ENCODE data around the gene AARS2.
A peak's percentile ranks its signal among the peaks of the same experiment; 100 is the strongest.

AARS2 gene

DNA sequence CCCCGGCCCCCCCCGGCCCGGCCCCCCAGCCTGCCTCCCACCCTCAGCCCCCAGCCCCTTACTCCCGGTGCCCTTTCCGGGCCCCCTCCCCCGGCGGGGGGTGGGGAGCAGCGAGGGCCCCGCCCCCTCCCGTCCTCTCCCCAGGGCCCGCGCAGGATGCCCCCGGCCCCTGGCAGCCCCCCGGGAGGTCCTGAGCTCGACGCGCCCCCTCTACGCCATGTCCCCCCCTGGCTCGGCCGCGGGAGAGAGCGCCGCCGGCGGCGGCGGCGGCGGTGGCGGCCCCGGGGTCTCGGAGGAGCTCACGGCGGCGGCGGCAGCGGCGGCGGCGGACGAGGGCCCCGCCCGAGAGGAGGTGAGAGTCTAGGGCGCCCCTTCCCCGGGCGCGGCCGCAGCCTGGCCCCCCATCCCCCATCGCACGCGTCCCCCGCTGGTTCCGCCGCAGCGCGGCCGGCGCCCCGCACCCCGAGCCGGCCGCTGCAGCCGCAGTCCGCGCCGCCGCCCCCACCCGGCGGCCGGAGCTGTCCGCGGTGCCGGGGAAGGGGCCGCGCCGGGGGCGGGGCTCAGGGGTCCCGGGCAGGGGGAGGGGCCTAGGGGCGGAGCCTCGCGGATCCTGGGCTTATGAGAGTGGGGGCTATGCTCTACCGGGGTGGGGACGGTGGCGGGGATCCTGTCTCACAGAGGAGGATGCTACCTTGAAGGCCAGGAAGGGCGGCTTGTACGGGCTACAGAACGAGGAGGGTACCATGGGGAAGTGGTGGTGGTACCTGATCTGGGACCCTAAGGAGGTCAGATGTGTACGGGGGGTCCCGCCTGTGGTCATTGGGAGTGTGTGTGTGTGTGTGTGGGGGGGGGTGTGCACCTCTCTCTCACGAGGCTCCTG is 42.4 kb downstream of the AARS2 start:
- TF ChIP-seq, protein P1, sequence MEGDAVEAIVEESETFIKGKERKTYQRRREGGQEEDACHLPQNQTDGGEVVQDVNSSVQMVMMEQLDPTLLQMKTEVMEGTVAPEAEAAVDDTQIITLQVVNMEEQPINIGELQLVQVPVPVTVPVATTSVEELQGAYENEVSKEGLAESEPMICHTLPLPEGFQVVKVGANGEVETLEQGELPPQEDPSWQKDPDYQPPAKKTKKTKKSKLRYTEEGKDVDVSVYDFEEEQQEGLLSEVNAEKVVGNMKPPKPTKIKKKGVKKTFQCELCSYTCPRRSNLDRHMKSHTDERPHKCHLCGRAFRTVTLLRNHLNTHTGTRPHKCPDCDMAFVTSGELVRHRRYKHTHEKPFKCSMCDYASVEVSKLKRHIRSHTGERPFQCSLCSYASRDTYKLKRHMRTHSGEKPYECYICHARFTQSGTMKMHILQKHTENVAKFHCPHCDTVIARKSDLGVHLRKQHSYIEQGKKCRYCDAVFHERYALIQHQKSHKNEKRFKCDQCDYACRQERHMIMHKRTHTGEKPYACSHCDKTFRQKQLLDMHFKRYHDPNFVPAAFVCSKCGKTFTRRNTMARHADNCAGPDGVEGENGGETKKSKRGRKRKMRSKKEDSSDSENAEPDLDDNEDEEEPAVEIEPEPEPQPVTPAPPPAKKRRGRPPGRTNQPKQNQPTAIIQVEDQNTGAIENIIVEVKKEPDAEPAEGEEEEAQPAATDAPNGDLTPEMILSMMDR (IDR thresholded peaks at IDR 0.05; ENCODE audit: extremely low read depth, insufficient read depth, missing control alignments): no peak

DNA sequence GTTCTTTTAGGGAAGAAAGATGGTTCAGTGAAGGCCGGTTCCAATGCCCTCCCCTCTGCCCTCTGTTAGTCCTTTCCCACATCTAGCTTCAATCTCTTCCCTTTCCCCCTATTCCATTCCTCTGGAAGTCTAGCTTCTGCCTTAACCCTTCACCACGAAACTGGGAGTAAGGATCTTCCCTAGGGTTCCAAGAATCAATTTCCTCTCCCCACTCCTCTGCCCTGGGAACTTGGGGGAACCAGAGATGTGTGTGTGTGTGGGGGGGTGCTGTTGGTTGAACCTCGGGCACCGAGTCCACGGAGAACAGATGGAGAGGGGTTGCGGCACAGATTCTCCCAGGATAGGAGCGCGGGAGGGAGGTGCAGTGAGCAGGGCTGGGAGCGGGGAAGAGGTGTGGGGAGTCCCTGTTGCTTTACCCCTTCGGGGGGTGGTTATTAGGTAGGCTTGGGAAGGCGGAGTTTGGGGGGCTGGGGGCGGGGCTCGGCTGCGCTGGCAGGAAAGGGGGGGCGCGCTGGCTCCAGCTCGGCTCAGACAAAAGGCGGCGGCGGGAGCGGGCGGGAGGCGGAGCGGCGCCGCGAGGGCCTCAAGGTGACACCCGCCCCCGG is 43.1 kb downstream of the AARS2 start, which contains the start of gene TMEM151B:
Gene TMEM151B (plus strand): TSS at position 530 of the 605 bp plus-strand sequence. CDS start 293 bp downstream, outside the sequence.
- in situ Hi-C loops (cut with MboI; ENCODE audit: low pct_unique_long_range_greater_than_20kb, low sequenced_read_pairs, unreplicated experiment): no loop called here
- TF ChIP-seq, protein P1 (IDR thresholded peaks at IDR 0.05; ENCODE audit: extremely low read depth, insufficient read depth, missing control alignments): no peak
- DNase-seq (ENCODE audit: low spot score): no peak

More for the DNA sequence above, 42.4 kb downstream of the AARS2 start:
- no peak for DNase-seq (ENCODE audit: low spot score)
- in situ Hi-C loops (cut with MboI; ENCODE audit: low pct_unique_long_range_greater_than_20kb, low sequenced_read_pairs, unreplicated experiment): no loop called here

DNA sequence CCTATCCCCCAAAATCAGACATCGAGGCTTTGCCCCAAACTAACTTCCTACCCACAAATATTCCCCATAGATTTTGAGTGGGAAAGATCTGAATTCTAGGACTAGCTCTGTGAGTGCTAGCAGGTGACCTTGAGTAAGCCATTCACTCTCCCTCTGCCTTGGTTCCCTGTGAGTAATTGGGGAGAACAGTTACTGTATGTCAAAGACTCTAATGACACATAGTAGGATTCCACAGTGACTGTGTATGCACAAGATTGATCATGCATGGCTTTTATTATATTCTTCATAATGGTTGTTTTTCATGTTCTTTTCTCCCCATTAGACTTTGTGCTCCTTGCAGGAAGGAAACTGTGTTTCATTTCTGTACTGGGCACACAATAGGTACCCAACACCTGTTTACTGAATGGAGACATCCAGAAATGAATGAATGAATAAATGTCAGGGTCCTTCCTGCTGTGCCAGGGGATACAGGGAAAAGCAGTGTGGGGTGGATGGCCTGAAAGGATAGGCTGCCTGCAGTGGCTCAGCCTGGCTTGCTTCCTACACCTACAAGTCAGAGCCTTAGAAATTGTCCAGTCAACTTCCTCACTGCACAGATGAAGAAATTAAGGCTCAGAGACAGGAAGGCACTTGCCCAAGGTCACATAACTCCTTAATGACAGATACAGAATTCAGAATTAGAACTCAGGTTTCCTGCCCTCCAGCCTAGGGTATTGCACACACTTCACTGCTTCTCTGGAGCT is 43.8 kb downstream of the AARS2 start:
- no peak for DNase-seq (ENCODE audit: low spot score)
- TF ChIP-seq, protein P1 (IDR thresholded peaks at IDR 0.05; ENCODE audit: extremely low read depth, insufficient read depth, missing control alignments): no peak
- in situ Hi-C loops (cut with MboI; ENCODE audit: low pct_unique_long_range_greater_than_20kb, low sequenced_read_pairs, unreplicated experiment): no loop called here

DNA sequence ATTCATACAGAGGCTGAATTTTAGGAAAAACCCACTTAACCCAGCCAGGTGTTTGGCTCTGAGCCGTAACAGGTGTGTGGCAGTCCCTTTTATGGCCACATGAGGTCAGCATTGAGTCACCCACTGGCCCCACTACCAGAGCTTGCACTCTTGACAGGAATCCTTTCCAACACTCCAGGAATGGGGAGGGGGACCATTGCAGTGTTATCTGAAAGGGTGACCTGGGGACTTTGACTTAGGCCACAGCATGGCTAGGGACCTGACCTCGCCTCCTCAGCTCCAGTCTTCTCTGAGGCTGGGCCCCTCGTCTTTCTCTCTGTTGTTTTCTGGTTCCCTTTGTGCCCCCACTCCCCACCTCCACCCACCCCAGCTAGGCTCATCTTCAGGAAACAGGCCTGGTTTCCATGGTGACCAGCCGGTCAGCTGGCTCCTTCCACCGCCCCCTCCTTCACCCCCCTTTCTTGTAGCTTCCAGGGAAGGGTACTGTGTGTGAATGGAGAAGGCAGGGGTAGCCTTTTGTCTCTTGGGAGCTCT is 45.0 kb downstream of the AARS2 start:
- TF ChIP-seq, protein P1 (IDR thresholded peaks at IDR 0.05; ENCODE audit: extremely low read depth, insufficient read depth, missing control alignments): peak; percentile 92
- in situ Hi-C loops (cut with MboI; ENCODE audit: low pct_unique_long_range_greater_than_20kb, low sequenced_read_pairs, unreplicated experiment): no loop called here
- peak; percentile 74 for DNase-seq (ENCODE audit: low spot score)

DNA sequence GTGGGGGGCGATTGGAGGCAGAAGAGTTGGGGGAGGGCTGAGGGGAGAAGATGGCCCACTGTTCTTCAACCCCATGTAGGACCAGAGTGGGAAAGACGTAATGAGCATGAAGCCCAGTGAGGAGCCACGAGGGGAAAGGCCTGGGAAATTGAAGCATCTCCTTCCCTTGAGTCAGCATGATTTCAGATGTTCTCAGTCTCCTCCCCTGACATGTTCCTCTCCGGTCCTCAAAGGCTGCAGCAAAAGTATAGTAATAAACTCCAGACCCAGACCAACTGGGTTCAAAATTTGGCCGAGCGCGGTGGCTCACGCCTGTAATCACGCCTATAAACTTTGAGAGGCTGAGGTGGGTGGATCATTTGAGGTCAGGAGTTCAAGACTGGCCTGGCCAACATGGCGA is 45.9 kb downstream of the AARS2 start:
- DNase-seq (ENCODE audit: low spot score): no peak
- TF ChIP-seq, protein P1 (IDR thresholded peaks at IDR 0.05; ENCODE audit: extremely low read depth, insufficient read depth, missing control alignments): no peak
- in situ Hi-C loops (cut with MboI; ENCODE audit: low pct_unique_long_range_greater_than_20kb, low sequenced_read_pairs, unreplicated experiment): no loop called here

DNA sequence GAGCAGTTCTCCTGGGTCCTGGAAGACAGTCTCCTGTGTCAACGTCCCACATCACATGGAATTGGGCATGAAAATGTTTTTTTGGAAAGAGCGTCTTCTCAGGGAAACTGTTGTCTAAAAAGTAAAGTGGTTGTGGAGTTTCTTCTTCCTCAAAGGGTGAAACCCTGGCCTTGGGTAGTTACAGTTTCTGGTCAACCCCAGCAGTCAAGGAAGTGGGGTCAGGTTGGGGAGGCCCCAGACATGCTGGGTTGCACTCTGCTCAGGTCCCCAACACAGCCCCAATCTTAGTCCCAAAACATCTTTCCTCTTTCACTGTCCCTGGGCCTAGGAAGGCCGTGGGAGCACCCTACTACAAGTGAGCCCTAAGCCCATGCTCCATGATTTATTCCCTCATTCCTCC is 46.8 kb downstream of the AARS2 start:
- in situ Hi-C loops (cut with MboI; ENCODE audit: low pct_unique_long_range_greater_than_20kb, low sequenced_read_pairs, unreplicated experiment): no loop called here
- TF ChIP-seq, protein P1 (IDR thresholded peaks at IDR 0.05; ENCODE audit: extremely low read depth, insufficient read depth, missing control alignments): no peak

More for the DNA sequence above, 46.8 kb downstream of the AARS2 start:
- peak; percentile 84 for DNase-seq (ENCODE audit: low spot score)

Data from GM13977 (cell line).